H4 (cell line): ENCODE measurements around the gene RECK. TPM values are rescaled to one million over a fixed set of nuclear protein-coding genes. Genes with fewer than 3 reads are reported as not detected.
"Not testable (repeated sequence)": the region's sequence is repeated elsewhere in the genome, so short reads cannot be mapped to it uniquely, and the experiment has no call there.

ENCODE experiments used
- DNase-seq: peaks from one replicate; pipeline ENCODE4 v3.0.0-alpha.2; 2015; ENCODE audit warnings: low spot score
- total RNA-seq: library from RNA; depleted of rRNA; stranded (reverse); fragments of >200 nt; shearing (Covaris generic); gene quantifications from 2 replicates; pipeline ENCODE4 v1.2.3, GENCODE V29; 2014

The RECK gene
- total RNA-seq, 1 experiment from 2014 or later: 14.3 TPM

GRCh38 chr9:36056896-36057295 lies 20.2 kb downstream of the RECK start:
- DNase-seq: no peak

- no peak for DNase-seq
Measured at GRCh38 chr9:36063804-36064447, 27.2 kb downstream of the RECK start.

- no peak for DNase-seq
Measured at GRCh38 chr9:36064448-36065037, 27.8 kb downstream of the RECK start.

GRCh38 chr9:36074055-36074454 lies 37.3 kb downstream of the RECK start:
- no peak for DNase-seq

GRCh38 chr9:36074870-36075532 lies 38.3 kb downstream of the RECK start:
- DNase-seq: peak; percentile 67

- DNase-seq: no peak
Measured at GRCh38 chr9:36078051-36078450, 41.3 kb downstream of the RECK start.

GRCh38 chr9:36080519-36080918 lies 43.8 kb downstream of the RECK start:
- no peak for DNase-seq

GRCh38 chr9:36082931-36083330 lies 46.2 kb downstream of the RECK start:
- DNase-seq: no peak

GRCh38 chr9:36086442-36086841 lies 49.7 kb downstream of the RECK start:
- DNase-seq: no peak

- DNase-seq: not testable (repeated sequence)
Measured at GRCh38 chr9:36087054-36087453, 50.3 kb downstream of the RECK start.

- no peak for DNase-seq
Measured at GRCh38 chr9:36088020-36088419, 51.3 kb downstream of the RECK start.

- DNase-seq: peak; percentile 61
Measured at GRCh38 chr9:36091026-36091953, 54.6 kb downstream of the RECK start.

GRCh38 chr9:36092014-36092413 lies 55.3 kb downstream of the RECK start:
- no peak for DNase-seq

- no peak for DNase-seq
Measured at GRCh38 chr9:36092509-36093215, 55.9 kb downstream of the RECK start.

GRCh38 chr9:36093384-36093783 lies 56.7 kb downstream of the RECK start:
- DNase-seq: no peak

GRCh38 chr9:36099718-36100117 lies 63.0 kb downstream of the RECK start:
- DNase-seq: no peak

- DNase-seq: no peak
Measured at GRCh38 chr9:36100532-36100931, 63.8 kb downstream of the RECK start.

GRCh38 chr9:36101916-36102741 lies 65.4 kb downstream of the RECK start:
- DNase-seq: peak; percentile 64

- peak; percentile 86 for DNase-seq
Measured at GRCh38 chr9:36102742-36103495, 66.2 kb downstream of the RECK start.

- no peak for DNase-seq
Measured at GRCh38 chr9:36109071-36109470, 72.4 kb downstream of the RECK start.
